GM21447 (cell line): ENCODE results near the gene CDC42BPB.
"Not testable (repeated sequence)": the region's sequence is repeated elsewhere in the genome, so short reads cannot be mapped to it uniquely, and the experiment has no call there.

Source experiments
- ATAC-seq: cut with Tn5 transposase; IDR thresholded peaks from one replicate; pipeline ENCODE4 v1.9.1; 2021; ENCODE audit not compliant: unreplicated experiment

The CDC42BPB gene

GRCh38 chr14:102905116-102906108, 151.9 kb downstream of the CDC42BPB start:
- no peak for ATAC-seq

- ATAC-seq, result no peak
Observed at GRCh38 chr14:102903889-102904512, 153.3 kb downstream of the CDC42BPB start.

GRCh38 chr14:102903248-102903888, 154.0 kb downstream of the CDC42BPB start:
- ATAC-seq, result no peak

GRCh38 chr14:102902523-102903247, 154.7 kb downstream of the CDC42BPB start:
- ATAC-seq, result no peak

- ATAC-seq, result peak; percentile 6
Observed at GRCh38 chr14:102902086-102902485, 155.3 kb downstream of the CDC42BPB start.

GRCh38 chr14:102901633-102902032, 155.7 kb downstream of the CDC42BPB start:
- ATAC-seq, result peak; percentile 77

- ATAC-seq, result peak; percentile 55
Observed at GRCh38 chr14:102900631-102901571, 156.4 kb downstream of the CDC42BPB start.

GRCh38 chr14:102899516-102899900, 157.8 kb downstream of the CDC42BPB start:
- no peak for ATAC-seq

GRCh38 chr14:102898776-102899515, 158.4 kb downstream of the CDC42BPB start:
- no peak for ATAC-seq

GRCh38 chr14:102898298-102898697, 159.1 kb downstream of the CDC42BPB start:
- no peak for ATAC-seq

GRCh38 chr14:102897299-102898027, 159.9 kb downstream of the CDC42BPB start:
- ATAC-seq, result no peak

GRCh38 chr14:102896735-102897134, 160.6 kb downstream of the CDC42BPB start:
- not testable (repeated sequence) for ATAC-seq

- ATAC-seq, result no peak
Observed at GRCh38 chr14:102893452-102893851, 163.9 kb downstream of the CDC42BPB start.

GRCh38 chr14:102892651-102893050, 164.7 kb downstream of the CDC42BPB start:
- ATAC-seq, result no peak

- no peak for ATAC-seq
Observed at GRCh38 chr14:102891556-102891955, 165.8 kb downstream of the CDC42BPB start.

GRCh38 chr14:102891111-102891510, 166.2 kb downstream of the CDC42BPB start:
- no peak for ATAC-seq

GRCh38 chr14:102889615-102890014, 167.7 kb downstream of the CDC42BPB start:
- ATAC-seq, result no peak

GRCh38 chr14:102888748-102889147, 168.6 kb downstream of the CDC42BPB start:
- no peak for ATAC-seq
